ENCODE data around the gene CHST15.

The CHST15 gene

DNA sequence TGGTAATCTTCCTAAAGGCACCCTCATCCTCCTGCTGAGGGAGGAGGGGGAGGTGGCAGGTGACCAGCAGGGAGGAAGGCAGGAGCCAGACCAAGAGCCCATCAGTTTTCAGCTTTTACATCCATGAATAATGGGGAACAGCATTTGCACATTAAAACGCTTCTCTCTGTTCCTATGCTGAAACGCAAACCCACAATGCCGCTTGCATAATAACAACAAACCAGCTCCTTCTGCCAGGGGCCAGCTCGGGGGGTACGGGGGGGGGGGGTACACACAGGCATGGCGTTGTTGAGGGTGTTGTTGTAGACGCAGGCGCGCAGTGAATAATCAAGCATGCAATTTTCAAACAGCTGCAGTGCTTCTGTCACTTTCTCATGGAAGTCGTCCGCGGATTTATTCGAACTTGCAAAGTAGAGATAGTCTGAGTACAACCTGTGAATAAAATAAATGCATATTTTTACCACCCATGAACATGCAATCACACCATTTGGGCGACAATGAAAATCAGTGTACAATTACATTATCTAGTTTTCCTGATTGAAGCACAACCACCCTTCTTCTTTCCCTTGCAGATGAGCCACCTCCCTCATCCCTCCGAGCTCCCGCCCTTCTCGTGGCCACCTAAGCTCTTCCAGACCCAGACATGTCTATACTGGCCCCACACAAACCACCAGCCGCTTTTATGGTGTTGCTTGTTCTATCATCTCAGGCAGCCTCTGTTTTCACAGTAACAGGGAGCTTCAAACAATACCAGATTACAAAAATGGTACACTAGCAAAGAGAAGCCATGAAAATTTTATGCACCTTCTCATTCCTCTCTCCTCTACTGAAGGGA lies 72.2 kb downstream of the CHST15 start:
- FAIRE-seq (no peak), DNase-seq (ENCODE audit: insufficient read length, low spot score) (no peak)
- no peak for TF ChIP-seq PAX5 (IDR thresholded peaks at IDR 0.05; ENCODE audit: insufficient read depth, low read length, severe bottlenecking)
- TF ChIP-seq SPI1 (IDR thresholded peaks at IDR 0.05; ENCODE audit: low read depth, low read length), result no peak
- no peak for TF ChIP-seq POLR2A (IDR thresholded peaks at IDR 0.05; ENCODE audit: low read depth, low read length)
- no peak for TF ChIP-seq TAF1 (IDR thresholded peaks at IDR 0.05; ENCODE audit: low read depth, low read length)
- no peak for TF ChIP-seq POU2F2 (IDR thresholded peaks at IDR 0.05; ENCODE audit: low read depth, low read length)
- TF ChIP-seq POLR2AphosphoS5 (IDR thresholded peaks at IDR 0.05; ENCODE audit: low read depth, low read length), result no peak

DNA sequence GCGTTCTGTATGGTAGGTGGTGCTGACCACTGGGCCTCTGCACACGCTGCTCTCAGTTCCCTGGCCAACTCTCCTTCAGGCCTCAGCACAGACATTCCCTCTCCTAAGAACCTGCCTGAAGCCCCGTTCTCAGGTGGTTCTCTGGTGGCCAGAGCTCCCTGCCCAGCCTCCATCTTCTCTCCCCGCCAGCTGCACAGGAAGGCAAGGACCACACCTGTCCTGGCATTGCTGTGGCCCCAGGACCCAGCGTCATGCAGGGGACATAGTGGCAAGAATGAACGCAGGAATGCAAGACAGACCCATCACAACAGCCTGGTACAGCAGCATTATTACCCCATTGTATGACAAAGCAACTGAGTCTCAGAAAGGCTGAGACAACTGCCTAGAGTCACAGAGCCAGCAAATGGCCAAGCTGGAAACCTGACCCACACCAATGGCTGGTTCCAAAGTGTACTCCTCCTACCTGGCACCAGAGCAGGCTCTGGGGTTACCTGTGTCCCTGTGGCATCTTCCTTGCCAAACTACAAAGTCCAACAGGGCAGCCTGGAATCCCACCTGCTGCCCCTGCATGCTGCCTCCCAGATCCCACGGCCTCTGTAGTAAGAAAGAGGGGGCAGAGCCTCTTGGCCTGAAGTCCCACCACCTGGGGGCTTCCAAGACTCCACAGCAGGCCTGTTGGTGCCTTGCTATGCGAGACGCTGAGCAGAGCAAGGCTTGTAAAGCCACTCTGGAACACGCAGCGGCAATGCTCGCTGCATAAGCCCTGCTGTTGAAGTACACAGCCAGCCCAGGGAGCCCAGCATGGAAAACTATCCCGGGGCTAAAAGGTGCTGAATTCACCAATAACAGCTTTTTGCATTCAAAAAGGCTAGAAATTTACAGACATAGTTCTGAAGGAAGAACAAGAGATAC lies 73.3 kb downstream of the CHST15 start:
- FAIRE-seq, result no peak
- no peak for TF ChIP-seq TAF1 (IDR thresholded peaks at IDR 0.05; ENCODE audit: low read depth, low read length)
- no peak for TF ChIP-seq POLR2A (IDR thresholded peaks at IDR 0.05; ENCODE audit: low read depth, low read length)
- no peak for TF ChIP-seq POLR2AphosphoS5 (IDR thresholded peaks at IDR 0.05; ENCODE audit: low read depth, low read length)
- no peak for TF ChIP-seq POU2F2 (IDR thresholded peaks at IDR 0.05; ENCODE audit: low read depth, low read length)
- no peak for TF ChIP-seq PAX5 (IDR thresholded peaks at IDR 0.05; ENCODE audit: insufficient read depth, low read length, severe bottlenecking)
- TF ChIP-seq SPI1 (IDR thresholded peaks at IDR 0.05; ENCODE audit: low read depth, low read length), result no peak

DNA sequence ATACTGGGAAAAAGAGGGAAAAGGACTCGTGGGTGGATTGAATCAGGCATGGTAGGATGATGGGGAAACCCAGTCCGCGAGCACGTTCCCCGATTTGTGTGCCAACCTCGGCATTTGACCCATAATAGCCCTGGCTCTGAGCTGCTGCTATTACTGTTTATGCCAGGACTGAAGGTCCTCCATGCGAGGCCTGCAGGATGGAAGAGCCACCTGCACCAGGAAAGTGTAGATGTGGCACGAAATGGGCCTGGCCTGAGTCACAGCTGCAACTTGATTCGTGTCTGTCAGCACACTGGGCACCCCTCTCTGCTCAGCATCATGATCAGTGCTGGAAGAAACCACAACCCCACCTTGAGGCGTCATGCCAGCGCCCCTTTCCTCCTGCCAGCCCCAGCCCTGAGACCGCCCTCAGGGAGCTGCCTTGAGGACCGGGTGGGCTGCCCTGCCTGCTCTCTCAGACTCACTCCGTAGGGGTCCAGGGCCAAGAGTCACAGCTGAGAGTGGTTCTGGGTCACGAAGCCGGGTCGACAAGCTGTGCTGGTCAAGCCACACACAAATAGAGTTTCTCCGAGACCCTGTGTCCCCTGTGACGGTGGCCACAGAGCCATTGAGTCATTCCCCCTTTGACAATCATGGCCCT lies 74.4 kb downstream of the CHST15 start:
- DNase-seq (ENCODE audit: insufficient read length, low spot score) (no peak), FAIRE-seq (no peak)
- TF ChIP-seq POLR2A (IDR thresholded peaks at IDR 0.05; ENCODE audit: low read depth, low read length) (no peak), POLR2AphosphoS5 (IDR thresholded peaks at IDR 0.05; ENCODE audit: low read depth, low read length) (no peak), POU2F2 (IDR thresholded peaks at IDR 0.05; ENCODE audit: low read depth, low read length) (no peak), PAX5 (IDR thresholded peaks at IDR 0.05; ENCODE audit: insufficient read depth, low read length, severe bottlenecking) (no peak), TAF1 (IDR thresholded peaks at IDR 0.05; ENCODE audit: low read depth, low read length) (no peak), SPI1 (IDR thresholded peaks at IDR 0.05; ENCODE audit: low read depth, low read length) (no peak)

More for the DNA sequence above, 73.3 kb downstream of the CHST15 start:
- no peak for DNase-seq (ENCODE audit: insufficient read length, low spot score)

DNA sequence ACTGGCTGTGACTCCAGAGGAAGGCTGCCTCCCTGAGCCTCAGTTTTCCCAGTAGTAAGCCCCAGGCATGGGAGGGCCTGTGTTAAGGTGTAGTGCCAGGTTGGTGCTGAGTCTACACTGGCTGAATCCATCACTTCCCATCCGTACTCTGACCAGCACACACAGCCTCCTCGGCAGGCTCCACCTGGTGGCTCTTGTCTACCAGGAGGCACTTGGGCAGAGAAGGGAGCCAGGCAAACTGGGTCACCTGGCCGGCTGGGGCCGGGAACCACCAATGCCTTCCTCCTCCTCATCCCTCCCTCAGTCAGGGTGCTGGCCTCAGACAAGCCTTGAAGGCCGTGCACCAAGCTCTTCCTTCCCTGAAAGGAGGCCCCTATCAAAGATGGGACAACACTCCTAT lies 75.7 kb downstream of the CHST15 start:
- FAIRE-seq (no peak), DNase-seq (ENCODE audit: insufficient read length, low spot score) (no peak)
- TF ChIP-seq POU2F2 (IDR thresholded peaks at IDR 0.05; ENCODE audit: low read depth, low read length) (no peak), SPI1 (IDR thresholded peaks at IDR 0.05; ENCODE audit: low read depth, low read length) (no peak), PAX5 (IDR thresholded peaks at IDR 0.05; ENCODE audit: insufficient read depth, low read length, severe bottlenecking) (no peak), POLR2A (IDR thresholded peaks at IDR 0.05; ENCODE audit: low read depth, low read length) (no peak), POLR2AphosphoS5 (IDR thresholded peaks at IDR 0.05; ENCODE audit: low read depth, low read length) (no peak)

DNA sequence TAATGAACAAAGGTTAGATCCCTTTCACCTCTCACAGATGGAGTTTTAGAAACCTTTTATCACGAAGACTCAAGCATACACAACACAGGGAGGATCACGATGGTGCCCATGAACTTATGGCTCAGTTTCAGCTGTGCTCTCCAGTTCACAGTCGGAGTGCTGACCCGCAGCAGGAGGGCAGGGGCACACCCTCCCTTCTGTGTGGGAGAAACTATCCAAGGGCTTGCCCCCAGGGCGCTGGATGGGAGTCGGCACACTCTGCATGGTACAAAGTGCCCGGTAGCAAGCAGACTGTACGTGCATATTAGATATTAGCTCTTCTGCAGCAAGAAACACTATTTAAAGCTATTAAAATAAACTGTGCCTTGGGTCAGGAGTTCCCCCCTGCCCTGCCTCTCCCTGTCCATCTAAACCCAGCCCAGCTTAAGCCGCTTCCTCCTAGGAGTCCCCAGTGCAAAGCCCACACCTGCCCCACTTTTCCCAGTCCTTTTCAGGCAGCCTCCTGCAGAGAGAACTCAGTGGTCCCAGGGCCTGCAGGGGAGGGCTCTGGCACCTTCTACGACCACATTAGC lies 76.5 kb downstream of the CHST15 start:
- TF ChIP-seq POU2F2 (IDR thresholded peaks at IDR 0.05; ENCODE audit: low read depth, low read length) (no peak), SPI1 (IDR thresholded peaks at IDR 0.05; ENCODE audit: low read depth, low read length) (no peak), TAF1 (IDR thresholded peaks at IDR 0.05; ENCODE audit: low read depth, low read length) (no peak), POLR2A (IDR thresholded peaks at IDR 0.05; ENCODE audit: low read depth, low read length) (no peak)
- FAIRE-seq (no peak), DNase-seq (ENCODE audit: insufficient read length, low spot score) (no peak)

DNA sequence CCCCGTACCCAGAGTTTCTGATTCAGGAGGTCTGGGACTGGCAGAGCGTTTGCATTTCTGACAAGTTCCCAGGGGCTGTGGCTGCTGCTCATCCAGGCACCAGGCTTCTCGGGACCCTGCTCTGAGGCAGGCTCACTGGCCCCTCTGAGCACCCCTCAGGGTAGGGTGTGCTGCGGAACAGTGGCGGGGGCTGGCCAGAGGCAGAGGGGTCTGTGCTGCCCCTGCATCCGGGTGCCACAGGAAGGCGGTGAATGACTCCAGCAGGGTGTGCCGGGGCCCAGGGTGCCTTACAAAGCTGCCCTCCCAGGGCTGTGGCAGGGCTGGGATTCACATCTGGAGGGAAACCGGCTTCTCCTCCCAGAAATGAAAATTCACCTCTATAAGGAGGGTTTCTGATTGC lies 77.4 kb downstream of the CHST15 start:
- TF ChIP-seq TAF1 (IDR thresholded peaks at IDR 0.05; ENCODE audit: low read depth, low read length) (no peak), PAX5 (IDR thresholded peaks at IDR 0.05; ENCODE audit: insufficient read depth, low read length, severe bottlenecking) (no peak), POLR2A (IDR thresholded peaks at IDR 0.05; ENCODE audit: low read depth, low read length) (no peak)
- FAIRE-seq, result no peak
- no peak for DNase-seq (ENCODE audit: insufficient read length, low spot score)

DNA sequence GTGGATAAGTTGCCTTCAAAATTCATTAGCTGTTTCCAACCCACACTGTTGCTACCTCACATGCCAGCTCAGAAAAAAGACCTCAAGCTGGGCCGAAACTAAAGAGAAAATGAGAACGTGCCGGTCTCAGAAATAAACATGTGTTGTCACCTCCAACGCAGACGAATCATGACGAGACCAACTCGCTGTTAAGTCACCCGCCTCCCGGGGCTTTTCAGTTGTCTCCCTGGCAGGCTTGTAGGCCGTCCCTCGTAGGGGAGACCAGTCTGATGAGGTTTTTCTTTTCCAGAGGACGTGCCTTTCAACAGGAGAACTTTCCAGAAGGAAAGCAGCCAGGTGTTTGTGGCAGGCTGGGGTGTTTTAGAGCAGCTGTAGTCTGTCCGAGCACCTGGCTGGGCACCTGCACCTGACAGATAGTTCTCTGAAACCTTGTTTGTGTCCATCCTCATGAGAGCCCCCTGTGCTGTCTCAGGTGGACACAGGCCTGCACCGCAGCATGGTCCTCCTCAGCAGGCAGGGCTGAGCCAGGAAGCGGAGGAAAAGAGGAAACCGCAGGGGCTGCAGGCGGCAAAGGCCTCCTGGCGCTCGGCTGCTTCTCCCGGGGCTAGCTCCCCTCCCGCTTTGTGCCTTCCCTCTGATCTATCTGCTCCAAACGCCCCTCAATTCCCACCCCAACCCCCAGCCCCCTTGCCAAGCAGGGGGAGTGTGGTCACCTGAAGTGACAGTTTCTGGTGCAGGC lies 78.8 kb downstream of the CHST15 start:
- DNase-seq (ENCODE audit: insufficient read length, low spot score), result no peak
- no peak for FAIRE-seq
- TF ChIP-seq POU2F2 (IDR thresholded peaks at IDR 0.05; ENCODE audit: low read depth, low read length), result no peak
- TF ChIP-seq SPI1 (IDR thresholded peaks at IDR 0.05; ENCODE audit: low read depth, low read length), result no peak
- TF ChIP-seq POLR2AphosphoS5 (IDR thresholded peaks at IDR 0.05; ENCODE audit: low read depth, low read length), result no peak
- TF ChIP-seq PAX5 (IDR thresholded peaks at IDR 0.05; ENCODE audit: insufficient read depth, low read length, severe bottlenecking), result no peak
- TF ChIP-seq POLR2A (IDR thresholded peaks at IDR 0.05; ENCODE audit: low read depth, low read length), result no peak
- TF ChIP-seq TAF1 (IDR thresholded peaks at IDR 0.05; ENCODE audit: low read depth, low read length), result no peak

DNA sequence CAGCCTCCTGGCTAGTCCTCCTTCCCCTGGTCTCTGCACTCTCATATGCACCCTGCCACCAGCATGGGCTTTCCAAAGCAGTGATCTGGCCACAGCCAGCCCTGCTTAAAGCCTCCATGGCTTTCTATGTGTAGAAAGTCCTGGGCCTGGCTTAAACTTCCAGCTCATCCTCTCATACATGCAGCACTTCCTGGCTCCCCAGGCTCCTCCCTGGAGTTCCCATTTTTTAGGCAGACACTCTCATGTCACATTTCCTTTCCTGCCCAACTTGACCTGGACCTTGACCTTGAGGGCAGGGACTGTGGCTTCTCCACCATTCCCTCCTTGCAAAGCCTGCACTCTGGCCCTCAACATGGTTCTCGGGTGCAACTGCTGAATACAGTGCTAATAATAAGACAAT lies 79.5 kb downstream of the CHST15 start:
- FAIRE-seq (no peak), DNase-seq (ENCODE audit: insufficient read length, low spot score) (no peak)
- TF ChIP-seq POU2F2 (IDR thresholded peaks at IDR 0.05; ENCODE audit: low read depth, low read length) (no peak), PAX5 (IDR thresholded peaks at IDR 0.05; ENCODE audit: insufficient read depth, low read length, severe bottlenecking) (no peak), POLR2AphosphoS5 (IDR thresholded peaks at IDR 0.05; ENCODE audit: low read depth, low read length) (no peak), TAF1 (IDR thresholded peaks at IDR 0.05; ENCODE audit: low read depth, low read length) (no peak), SPI1 (IDR thresholded peaks at IDR 0.05; ENCODE audit: low read depth, low read length) (no peak), POLR2A (IDR thresholded peaks at IDR 0.05; ENCODE audit: low read depth, low read length) (no peak)

Data from GM12891 (cell line).